CD4-positive, CD25-positive, alpha-beta regulatory T cell (primary cell): Measurements from ENCODE around the gene WNT9A. TPM values are rescaled to one million over a fixed set of nuclear protein-coding genes. Genes with fewer than 3 reads are reported as not detected.

Experiments
- ATAC-seq, 2 donors: fragments of 150-1000 bp; cut with Tn5 transposase; one replicate each; pipeline ENCODE4 v1.10.0; 2021; ENCODE audit warnings: low read depth in 2 of 2, moderate number of reproducible peaks in 2 of 2, moderate library complexity in 1 of 2
- DNase-seq, 3 donors: peaks; one replicate each; pipeline versions ENCODE4 v3.0.0 to v3.0.0-alpha.2; 2012 to 2022; ENCODE audit warnings: mixed read lengths in 1 of 3
- H3K27ac ChIP-seq: one replicate; pipeline ENCODE4 v1.7.0; 2013; ENCODE audit warnings: mild to moderate bottlenecking, low read length; ENCODE audit not compliant: insufficient read depth, poor library complexity, severe bottlenecking
- H3K27me3 ChIP-seq: one replicate; pipeline ENCODE4 v1.7.0; 2013; ENCODE audit warnings: low read length; ENCODE audit not compliant: control insufficient read depth, insufficient read depth
- H3K36me3 ChIP-seq: one replicate; pipeline ENCODE4 v1.7.0; 2013; ENCODE audit warnings: mild to moderate bottlenecking, low read length, moderate library complexity; ENCODE audit not compliant: control insufficient read depth, insufficient read depth
- H3K4me1 ChIP-seq: 2 replicates; pipeline ENCODE4 v1.7.0; 2013; ENCODE audit warnings: mild to moderate bottlenecking, low read length; ENCODE audit not compliant: insufficient read depth, control insufficient read depth, poor library complexity, severe bottlenecking
- H3K4me3 ChIP-seq: one replicate; pipeline ENCODE4 v1.7.0; 2013; ENCODE audit warnings: low read depth, mild to moderate bottlenecking, low read length, moderate library complexity
- H3K9me3 ChIP-seq, 2 experiments: 1 replicate in 1 of 2; 2 replicates in 1 of 2; pipeline ENCODE4 v1.7.0; 2013; ENCODE audit warnings: low read length in 2 of 2, mild to moderate bottlenecking in 1 of 2, moderate library complexity in 1 of 2; ENCODE audit not compliant: control insufficient read depth in 2 of 2
- H3K27ac Mint-ChIP-seq, 3 donors: one replicate each; pipeline ENCODE4 v1.8.0; 2020 to 2022; ENCODE audit warnings: mild to moderate bottlenecking in 3 of 3, mixed read lengths in 3 of 3, moderate library complexity in 2 of 3
- H3K27me3 Mint-ChIP-seq: one replicate; pipeline ENCODE4 v1.8.0; 2022; ENCODE audit warnings: mild to moderate bottlenecking, mixed read lengths
- H3K36me3 Mint-ChIP-seq: one replicate; pipeline ENCODE4 v1.8.0; 2020; ENCODE audit warnings: mixed read lengths
- H3K4me1 Mint-ChIP-seq, 4 donors: one replicate each; pipeline ENCODE4 v1.8.0; 2020 to 2022; ENCODE audit warnings: mixed read lengths in 4 of 4, mild to moderate bottlenecking in 1 of 4
- H3K4me3 Mint-ChIP-seq, 4 donors: one replicate each; pipeline ENCODE4 v1.8.0; 2020 to 2022; ENCODE audit warnings: mild to moderate bottlenecking in 4 of 4, mixed read lengths in 4 of 4, moderate library complexity in 3 of 4
- H3K9me3 Mint-ChIP-seq, 7 donors: one replicate each; pipeline ENCODE4 v1.8.0; 2020 to 2022; ENCODE audit warnings: mixed read lengths in 7 of 7, mild to moderate bottlenecking in 3 of 7, moderate library complexity in 2 of 7
- polyA plus RNA-seq, 4 donors: library from polyadenylated mRNA; unstranded; fragments of 300-500 nt; fragmentation: Illumina TruSeq; gene quantifications; one replicate each; pipeline ENCODE4 v1.2.3, GENCODE V29; 2021
- total RNA-seq: library from RNA; stranded (reverse); gene quantifications from one replicate; pipeline ENCODE4 v1.2.3, GENCODE V29; 2022

The WNT9A gene
- total and polyA plus RNA-seq, 5 donors from 2014 or later = 0.20 TPM; not detected in 4

GRCh38 chr1:227922501-227923352, 25.0 kb downstream of the WNT9A start:
- Mint-ChIP-seq H3K4me1 (peaks cover 0 to 2% (median 0%) of the 10 kb centered on the region in 4 donors), H3K27ac (no peak overlapping the region), H3K9me3 (no peaks in the 10 kb centered on the region), H3K4me3 (no peak overlapping the region), H3K27me3 (no peaks in the 10 kb centered on the region), H3K36me3 (no peaks in the 10 kb centered on the region)
- no peak for ATAC-seq
- Histone ChIP-seq H3K9me3 (no peaks in the 10 kb centered on the region), H3K36me3 (no peaks in the 10 kb centered on the region), H3K4me3 (no peak overlapping the region), H3K27me3 (no peaks in the 10 kb centered on the region), H3K4me1 (no peaks in the 10 kb centered on the region), H3K27ac (no peak overlapping the region)
- no peak for DNase-seq

DNA sequence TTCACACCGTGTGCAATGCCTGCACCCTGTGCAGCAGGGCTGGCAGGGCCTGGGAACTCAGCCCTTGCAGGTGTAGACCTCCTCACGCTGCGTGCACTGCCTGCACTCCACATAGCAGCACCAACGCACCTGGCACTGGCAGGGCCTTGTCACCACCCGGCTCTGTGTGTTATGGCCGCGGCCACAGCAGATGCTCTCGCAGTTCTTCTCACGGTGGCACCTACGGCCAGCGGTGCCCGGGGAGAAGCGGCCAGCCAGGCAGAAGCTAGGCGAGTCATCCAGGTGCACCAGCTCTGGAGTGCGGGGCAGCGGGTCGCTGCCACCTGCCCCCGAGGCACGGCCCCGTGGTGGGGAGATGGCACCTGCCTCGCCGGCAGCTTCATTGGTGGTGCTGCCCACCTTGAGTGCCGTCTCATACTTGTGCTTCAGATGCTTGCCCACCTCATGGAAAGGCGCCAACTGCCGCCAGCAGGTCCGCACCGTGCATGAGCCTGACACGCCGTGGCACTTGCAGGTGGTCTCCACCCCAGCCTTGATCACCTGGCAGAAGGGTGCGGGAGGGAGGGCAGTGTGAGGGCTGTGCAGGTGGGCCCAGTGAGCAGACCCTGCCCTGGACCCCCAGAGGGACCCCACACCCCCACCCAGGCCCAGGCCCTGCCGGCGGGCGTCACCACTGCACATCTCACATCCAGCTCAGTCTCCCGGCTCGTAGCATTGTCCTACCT, 26.1 kb downstream of the WNT9A start:
- H3K27me3 ChIP-seq = no peaks in the 10 kb centered on the region
- Mint-ChIP-seq H3K36me3 (no peaks in the 10 kb centered on the region), H3K27me3 (no peaks in the 10 kb centered on the region), H3K4me3 (no peak overlapping the region), H3K9me3 (no peaks in the 10 kb centered on the region), H3K27ac (no peak overlapping the region), H3K4me1 (peaks cover 0 to 2% (median 0%) of the 10 kb centered on the region in 4 donors)
- no peaks in the 10 kb centered on the region for H3K9me3 ChIP-seq
- DNase-seq (no peak), ATAC-seq (no peak)
- H3K36me3 ChIP-seq = no peaks in the 10 kb centered on the region
- H3K4me1 ChIP-seq = no peaks in the 10 kb centered on the region
- no peak overlapping the region for H3K27ac ChIP-seq
- H3K4me3 ChIP-seq = no peak overlapping the region

DNA sequence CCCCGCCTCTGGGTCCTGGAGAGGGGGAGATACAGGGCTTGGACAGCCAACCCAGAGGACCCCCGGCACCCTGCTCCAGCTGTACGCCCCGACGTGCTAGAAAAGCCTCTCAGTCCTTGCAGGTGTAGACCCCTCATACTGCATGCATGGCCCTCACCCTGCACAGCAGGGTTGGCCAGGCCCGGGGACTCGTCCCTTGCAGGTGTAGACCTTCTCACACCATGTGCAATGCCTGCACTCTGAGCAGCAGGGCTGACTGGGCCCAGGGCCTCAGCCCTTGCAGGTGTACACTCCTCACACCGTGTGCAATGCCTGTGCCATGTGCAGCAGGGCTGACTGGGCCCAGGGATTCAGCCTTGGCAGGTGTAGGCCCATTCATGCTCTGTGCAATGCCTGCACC, 26.8 kb downstream of the WNT9A start:
- H3K4me1 ChIP-seq = no peaks in the 10 kb centered on the region
- Mint-ChIP-seq H3K4me1 (peaks cover 0 to 5% (median 0%) of the 10 kb centered on the region in 4 donors), H3K27ac (no peak overlapping the region), H3K27me3 (no peaks in the 10 kb centered on the region), H3K36me3 (no peaks in the 10 kb centered on the region), H3K4me3 (no peak overlapping the region), H3K9me3 (no peaks in the 10 kb centered on the region)
- no peak for DNase-seq
- no peaks in the 10 kb centered on the region for H3K27me3 ChIP-seq
- H3K27ac ChIP-seq = no peak overlapping the region
- ATAC-seq = no peak
- H3K36me3 ChIP-seq = no peaks in the 10 kb centered on the region
- no peak overlapping the region for H3K4me3 ChIP-seq
- no peaks in the 10 kb centered on the region for H3K9me3 ChIP-seq

GRCh38 chr1:227920426-227920825, 27.3 kb downstream of the WNT9A start:
- Histone ChIP-seq H3K36me3 (no peaks in the 10 kb centered on the region), H3K4me1 (no peaks in the 10 kb centered on the region), H3K9me3 (no peaks in the 10 kb centered on the region), H3K27ac (no peak overlapping the region), H3K4me3 (no peak overlapping the region), H3K27me3 (no peaks in the 10 kb centered on the region)
- Mint-ChIP-seq H3K27ac (no peak overlapping the region), H3K27me3 (no peaks in the 10 kb centered on the region), H3K9me3 (no peaks in the 10 kb centered on the region), H3K4me1 (peaks cover 0 to 5% (median 0%) of the 10 kb centered on the region in 4 donors), H3K4me3 (no peak overlapping the region), H3K36me3 (no peaks in the 10 kb centered on the region)
- DNase-seq (no peak), ATAC-seq (no peak)

DNA sequence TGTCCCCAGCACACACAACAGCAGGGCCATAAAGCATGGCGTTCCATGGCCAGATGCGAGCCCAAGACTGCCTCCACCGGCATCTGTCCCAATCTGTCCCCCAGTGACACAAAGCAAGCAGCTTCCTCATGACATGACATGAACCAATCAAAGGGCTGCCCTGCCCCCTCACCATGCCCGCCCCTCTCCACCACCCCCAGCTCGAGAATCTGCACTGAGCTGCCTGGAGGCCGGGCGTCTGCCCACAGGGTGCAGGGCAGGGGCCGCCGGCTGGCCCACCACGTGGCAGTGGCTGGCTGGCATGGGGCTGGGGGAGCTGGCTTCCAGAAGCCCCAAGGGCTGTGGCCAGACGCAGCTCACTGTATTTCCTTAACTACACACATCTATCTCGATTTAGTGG, 27.8 kb downstream of the WNT9A start:
- Mint-ChIP-seq H3K27me3 (no peaks in the 10 kb centered on the region), H3K4me3 (no peak overlapping the region), H3K4me1 (peaks cover 0 to 5% (median 0%) of the 10 kb centered on the region in 4 donors), H3K36me3 (no peaks in the 10 kb centered on the region), H3K9me3 (no peaks in the 10 kb centered on the region), H3K27ac (no peak overlapping the region)
- H3K4me3 ChIP-seq = no peak overlapping the region
- H3K27ac ChIP-seq = no peak overlapping the region
- DNase-seq (no peak), ATAC-seq (no peak)
- no peaks in the 10 kb centered on the region for H3K4me1 ChIP-seq
- H3K36me3 ChIP-seq = no peaks in the 10 kb centered on the region
- no peaks in the 10 kb centered on the region for H3K9me3 ChIP-seq
- H3K27me3 ChIP-seq = no peaks in the 10 kb centered on the region

GRCh38 chr1:227918736-227919135, 29.0 kb downstream of the WNT9A start:
- no peaks in the 10 kb centered on the region for H3K36me3 ChIP-seq
- H3K4me1 ChIP-seq = no peaks in the 10 kb centered on the region
- H3K4me3 Mint-ChIP-seq = no peak overlapping the region
- peaks cover 0 to 5% (median 0%) of the 10 kb centered on the region in 4 donors for H3K4me1 Mint-ChIP-seq
- no peak for DNase-seq
- H3K9me3 Mint-ChIP-seq = no peaks in the 10 kb centered on the region
- H3K27ac ChIP-seq = no peak overlapping the region
- no peak for ATAC-seq
- no peak overlapping the region for H3K27ac Mint-ChIP-seq
- H3K4me3 ChIP-seq = no peak overlapping the region
- H3K9me3 ChIP-seq = no peaks in the 10 kb centered on the region
- no peaks in the 10 kb centered on the region for H3K27me3 ChIP-seq
- no peaks in the 10 kb centered on the region for H3K36me3 Mint-ChIP-seq
- H3K27me3 Mint-ChIP-seq = no peaks in the 10 kb centered on the region

GRCh38 chr1:227918083-227918700, 29.5 kb downstream of the WNT9A start:
- H3K36me3 ChIP-seq = no peaks in the 10 kb centered on the region
- H3K27me3 Mint-ChIP-seq = no peaks in the 10 kb centered on the region
- peaks cover 0 to 5% (median 0%) of the 10 kb centered on the region in 4 donors for H3K4me1 Mint-ChIP-seq
- H3K27me3 ChIP-seq = no peaks in the 10 kb centered on the region
- H3K9me3 Mint-ChIP-seq = no peaks in the 10 kb centered on the region
- H3K27ac ChIP-seq = no peak overlapping the region
- H3K4me3 Mint-ChIP-seq = no peak overlapping the region
- H3K9me3 ChIP-seq = no peaks in the 10 kb centered on the region
- no peaks in the 10 kb centered on the region for H3K36me3 Mint-ChIP-seq
- no peak for ATAC-seq
- no peaks in the 10 kb centered on the region for H3K4me1 ChIP-seq
- no peak overlapping the region for H3K27ac Mint-ChIP-seq
- no peak for DNase-seq
- no peak overlapping the region for H3K4me3 ChIP-seq
